Neural crest cell (in vitro differentiated cells): ENCODE measurements around the gene GBGT1. TPM values are rescaled to one million over a fixed set of nuclear protein-coding genes. Genes with fewer than 3 reads are reported as not detected.

ENCODE experiments used
- DNase-seq: peaks from one replicate; pipeline ENCODE4 v3.0.0; 2021; ENCODE audit warnings: low read depth, mixed read lengths, low spot score
- H3K27ac Mint-ChIP-seq: one replicate; pipeline ENCODE4 v1.8.0; 2021; ENCODE audit warnings: mild to moderate bottlenecking, mixed read lengths; ENCODE audit not compliant: unreplicated experiment
- H3K27me3 Mint-ChIP-seq: 2 replicates; pipeline ENCODE4 v1.8.0; 2021; ENCODE audit warnings: low read depth, mild to moderate bottlenecking, mixed read lengths
- H3K36me3 Mint-ChIP-seq: 2 replicates; pipeline ENCODE4 v1.8.0; 2021; ENCODE audit warnings: low read depth, mild to moderate bottlenecking, mixed read lengths
- H3K4me1 Mint-ChIP-seq: 2 replicates; pipeline ENCODE4 v1.8.0; 2021; ENCODE audit warnings: mixed read lengths
- H3K4me3 Mint-ChIP-seq: one replicate; pipeline ENCODE4 v1.8.0; 2021; ENCODE audit warnings: mild to moderate bottlenecking, mixed read lengths
- H3K9me3 Mint-ChIP-seq: 2 replicates; pipeline ENCODE4 v1.8.0; 2021; ENCODE audit warnings: mixed read lengths
- CTCF ChIP-seq: fragments of 200-600 bp; sonication (generic); conservative IDR thresholded peaks from 2 replicates; pipeline ENCODE4 v1.5.0; 2021; ENCODE audit warnings: antibody characterized with exemption, mild to moderate bottlenecking
- total RNA-seq: library from RNA; stranded (reverse); gene quantifications from 2 replicates; pipeline ENCODE4 v1.2.1, GENCODE V29; 2021

The GBGT1 gene
- total RNA-seq, 1 donor from 2014 or later, result 13.8 TPM

- Mint-ChIP-seq H3K36me3 (no peaks in the 10 kb centered on the region), H3K27ac (no peak overlapping the region), H3K27me3 (no peaks in the 10 kb centered on the region), H3K9me3 (no peaks in the 10 kb centered on the region), H3K4me1 (peaks cover 13% of the 10 kb centered on the region), H3K4me3 (peak overlapping the region; percentile 41)
- no peak for TF ChIP-seq CTCF
- DNase-seq, result no peak
These were observed 10.3 kb downstream of the GBGT1 start for GRCh38 chr9:133153227-133154096.

DNA sequence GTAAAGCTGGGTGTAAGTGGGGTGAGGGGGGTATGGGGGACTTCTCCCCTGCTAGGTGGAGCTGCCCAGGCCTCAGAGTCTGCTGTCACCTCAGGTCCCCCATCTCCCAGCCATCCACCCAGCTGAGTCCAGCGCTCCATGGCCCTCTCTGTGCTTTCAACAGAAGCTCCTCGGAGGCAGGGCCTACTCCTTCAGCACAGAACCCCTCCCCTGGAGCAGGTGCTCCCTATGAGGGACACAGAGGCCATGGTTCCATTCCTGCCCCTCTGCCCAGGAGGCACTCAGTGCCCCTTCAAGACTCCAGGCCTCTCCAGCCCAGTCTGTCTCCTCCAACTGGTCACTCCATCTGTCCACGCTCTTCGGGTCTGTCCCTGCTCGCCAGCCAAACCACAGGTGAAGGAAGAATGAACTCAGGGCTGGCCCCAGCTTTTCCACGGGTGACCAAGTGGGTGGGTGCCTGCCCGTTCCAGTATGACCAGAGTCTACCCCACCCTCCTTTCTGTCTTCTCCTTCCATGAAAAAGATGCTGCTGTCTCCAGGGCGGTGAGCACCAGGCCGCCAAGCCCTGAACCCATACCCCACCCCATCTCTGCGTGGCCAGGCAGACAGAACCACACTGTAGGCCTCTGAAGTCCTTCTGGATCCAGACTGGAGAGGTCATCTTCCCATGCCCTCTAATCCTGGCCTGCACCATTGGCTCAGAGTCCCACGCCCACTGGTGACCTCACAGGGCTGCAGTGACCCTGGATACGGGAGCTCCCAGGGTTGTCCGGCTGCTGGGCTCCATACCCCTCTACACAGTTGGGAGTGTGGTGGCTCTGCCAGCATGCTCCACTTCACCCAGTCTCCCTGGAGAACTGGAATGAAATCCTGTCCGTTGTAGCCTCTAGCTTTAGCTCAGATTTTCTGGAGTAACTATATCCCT lies 11.9 kb downstream of the GBGT1 start:
- no peaks in the 10 kb centered on the region for H3K36me3 Mint-ChIP-seq
- no peak for TF ChIP-seq CTCF
- H3K4me3 Mint-ChIP-seq, result peak overlapping the region; percentile 83
- H3K4me1 Mint-ChIP-seq, result peaks cover 29% of the 10 kb centered on the region
- DNase-seq, result no peak
- no peaks in the 10 kb centered on the region for H3K27me3 Mint-ChIP-seq
- no peak overlapping the region for H3K27ac Mint-ChIP-seq
- no peaks in the 10 kb centered on the region for H3K9me3 Mint-ChIP-seq

GRCh38 chr9:133151041-133151440 lies 12.7 kb downstream of the GBGT1 start:
- H3K36me3 Mint-ChIP-seq, result no peaks in the 10 kb centered on the region
- H3K27ac Mint-ChIP-seq, result no peak overlapping the region
- H3K9me3 Mint-ChIP-seq, result no peaks in the 10 kb centered on the region
- H3K27me3 Mint-ChIP-seq, result no peaks in the 10 kb centered on the region
- DNase-seq, result no peak
- no peak for TF ChIP-seq CTCF
- peaks cover 32% of the 10 kb centered on the region for H3K4me1 Mint-ChIP-seq
- H3K4me3 Mint-ChIP-seq, result peak overlapping the region; percentile 82

DNA sequence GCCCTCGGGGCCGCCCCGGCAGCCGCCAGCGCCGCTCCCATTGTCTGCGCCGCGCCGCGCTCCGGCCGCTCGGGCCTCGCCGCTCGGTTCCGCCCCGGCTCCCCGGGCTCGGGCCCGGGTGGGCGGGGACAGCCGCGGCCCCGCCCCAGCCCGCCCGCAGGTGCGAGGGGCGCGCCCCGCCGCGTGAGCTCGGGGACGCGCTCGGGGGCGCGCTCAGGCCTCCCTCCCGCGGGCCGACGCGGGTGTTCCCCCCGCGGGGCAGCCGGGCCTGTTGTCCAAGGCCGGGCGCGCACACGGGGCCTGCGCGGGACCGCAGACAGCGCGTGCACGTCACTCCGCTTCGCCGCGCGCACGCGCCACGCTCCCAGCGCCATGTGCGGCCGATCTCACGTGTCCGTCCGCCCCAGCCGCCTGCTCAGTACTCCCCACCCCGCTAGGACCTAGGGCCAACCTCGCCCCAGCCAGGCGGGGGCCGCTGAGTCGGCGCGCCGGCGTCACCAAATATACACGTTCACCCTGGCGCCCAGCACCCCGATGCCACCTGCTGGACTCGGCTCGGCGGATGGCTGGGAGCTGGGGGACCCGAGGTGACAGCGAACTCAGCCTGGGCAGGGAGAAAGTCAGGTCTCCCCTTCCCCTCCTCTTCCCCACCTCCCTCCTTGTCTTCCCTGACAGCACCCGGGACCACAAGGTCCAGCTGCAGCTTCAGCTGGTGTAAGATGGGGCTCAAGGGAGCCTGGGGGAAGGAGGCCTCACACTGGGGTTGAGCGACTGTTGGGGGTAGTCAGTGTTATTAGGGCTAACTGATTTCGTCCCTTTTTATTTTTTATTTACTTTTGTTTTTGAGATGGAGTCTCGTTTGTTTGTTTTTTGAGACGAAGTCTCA lies 14.3 kb downstream of the GBGT1 start:
- Mint-ChIP-seq H3K4me1 (peaks cover 48% of the 10 kb centered on the region), H3K27ac (no peak overlapping the region), H3K9me3 (no peaks in the 10 kb centered on the region), H3K36me3 (no peaks in the 10 kb centered on the region), H3K27me3 (no peaks in the 10 kb centered on the region), H3K4me3 (peak overlapping the region; percentile 75)
- TF ChIP-seq CTCF, result no peak
- DNase-seq, result peak; percentile 74
